Upper lobe of left lung (tissue), 4 donors: ENCODE data around the gene TTPAL.
A peak's percentile ranks its signal among the peaks of the same experiment; 100 is the strongest.

Experiments used
- POLR2A ChIP-seq, 4 donors: fragments of 450-650 bp; IDR thresholded peaks; one replicate each; pipeline ENCODE4 v1.5.1; 2016 to 2017; ENCODE audit warnings: antibody characterized with exemption in 4 of 4, mild to moderate bottlenecking in 2 of 4
- TF ChIP-seq, protein P1 (sequence below), 6 experiments: fragments of 450-650 bp in 4 of 6; fragments of 200-600 bp in 2 of 6; sonication (generic) in 2 of 6; IDR thresholded peaks; one replicate each; pipeline ENCODE4 v1.5.1; 2016 to 2019; ENCODE audit warnings: antibody characterized with exemption in 6 of 6

DNA sequence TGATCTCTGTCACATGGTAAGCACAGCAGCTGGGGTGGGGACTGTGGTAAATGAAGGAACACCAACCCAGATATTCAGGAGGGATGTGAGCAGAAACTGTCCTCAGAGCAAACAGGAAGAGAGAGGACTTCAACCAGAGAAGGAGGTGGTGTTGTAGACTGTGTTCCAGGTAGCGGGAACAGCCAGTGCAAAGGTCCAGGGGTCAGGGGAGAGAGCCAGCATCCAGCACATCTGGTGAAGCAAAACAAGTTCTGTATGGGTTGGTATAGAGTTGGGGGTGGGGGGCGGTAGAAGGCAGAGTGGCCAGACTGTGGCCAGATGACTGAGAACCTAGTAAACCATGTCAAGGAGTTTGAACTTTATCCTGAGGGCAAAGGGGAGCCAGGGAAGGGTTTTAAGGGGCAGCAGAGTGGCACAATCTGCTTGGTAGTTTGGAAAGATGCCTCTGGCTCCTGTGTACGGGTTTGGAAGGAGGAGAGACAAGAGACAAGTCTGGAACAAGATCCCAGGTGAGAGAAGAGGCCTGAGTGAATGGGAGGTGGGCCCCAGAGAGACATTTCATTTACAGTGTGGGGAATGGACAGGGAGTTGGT is 27.8 kb upstream of the TTPAL start:
- TF ChIP-seq, protein P1, sequence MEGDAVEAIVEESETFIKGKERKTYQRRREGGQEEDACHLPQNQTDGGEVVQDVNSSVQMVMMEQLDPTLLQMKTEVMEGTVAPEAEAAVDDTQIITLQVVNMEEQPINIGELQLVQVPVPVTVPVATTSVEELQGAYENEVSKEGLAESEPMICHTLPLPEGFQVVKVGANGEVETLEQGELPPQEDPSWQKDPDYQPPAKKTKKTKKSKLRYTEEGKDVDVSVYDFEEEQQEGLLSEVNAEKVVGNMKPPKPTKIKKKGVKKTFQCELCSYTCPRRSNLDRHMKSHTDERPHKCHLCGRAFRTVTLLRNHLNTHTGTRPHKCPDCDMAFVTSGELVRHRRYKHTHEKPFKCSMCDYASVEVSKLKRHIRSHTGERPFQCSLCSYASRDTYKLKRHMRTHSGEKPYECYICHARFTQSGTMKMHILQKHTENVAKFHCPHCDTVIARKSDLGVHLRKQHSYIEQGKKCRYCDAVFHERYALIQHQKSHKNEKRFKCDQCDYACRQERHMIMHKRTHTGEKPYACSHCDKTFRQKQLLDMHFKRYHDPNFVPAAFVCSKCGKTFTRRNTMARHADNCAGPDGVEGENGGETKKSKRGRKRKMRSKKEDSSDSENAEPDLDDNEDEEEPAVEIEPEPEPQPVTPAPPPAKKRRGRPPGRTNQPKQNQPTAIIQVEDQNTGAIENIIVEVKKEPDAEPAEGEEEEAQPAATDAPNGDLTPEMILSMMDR (IDR thresholded peaks at IDR 0.05), result no peak
- TF ChIP-seq POLR2A (IDR thresholded peaks at IDR 0.05), result peak in 1 of 4 donors; percentile 11
